DOHH2 (cell line): ENCODE data around the gene SMIM22.

Source experiments
- H3F3A ChIP-seq: fragments of 200-600 bp; sonication (generic), shearing (Covaris generic); 2 replicates; pipeline ENCODE4 v1.6.0; 2016; ENCODE audit warnings: antibody characterized with exemption, mild to moderate bottlenecking; ENCODE audit not compliant: control insufficient read depth, insufficient read depth
- H3K27ac ChIP-seq: fragments of 200-600 bp; sonication (generic); 2 replicates; pipeline ENCODE4 v1.5.1; 2014; ENCODE audit warnings: low read depth, mild to moderate bottlenecking, low read length, moderate library complexity
- H3K27me3 ChIP-seq: fragments of 200-600 bp; sonication (generic); 2 replicates; pipeline ENCODE4 v1.6.1; 2014; ENCODE audit warnings: mild to moderate bottlenecking, low read length, mixed read lengths; ENCODE audit not compliant: control insufficient read depth
- H3K36me3 ChIP-seq: fragments of 200-600 bp; sonication (generic); 2 replicates; pipeline ENCODE4 v1.6.1; 2014; ENCODE audit warnings: mild to moderate bottlenecking, low read length, moderate library complexity, mixed read lengths; ENCODE audit not compliant: control insufficient read depth
- H3K4me1 ChIP-seq: fragments of 200-600 bp; sonication (generic); 2 replicates; pipeline ENCODE4 v1.6.1; 2014; ENCODE audit warnings: mild to moderate bottlenecking, low read length, mixed read lengths; ENCODE audit not compliant: control insufficient read depth
- H3K4me2 ChIP-seq: fragments of 200-600 bp; sonication (generic); 2 replicates; pipeline ENCODE4 v1.6.0; 2014; ENCODE audit warnings: mild to moderate bottlenecking, low read length, moderate library complexity
- H3K4me3 ChIP-seq: fragments of 200-600 bp; sonication (generic); 2 replicates; pipeline ENCODE4 v1.5.1; 2014; ENCODE audit warnings: mild to moderate bottlenecking, low read length, mixed read lengths
- H3K79me2 ChIP-seq: fragments of 200-600 bp; sonication (generic); 2 replicates; pipeline ENCODE4 v1.6.1; 2014; ENCODE audit warnings: mild to moderate bottlenecking, low read length, mixed read lengths; ENCODE audit not compliant: control insufficient read depth
- H3K9me2 ChIP-seq: fragments of 200-600 bp; sonication (generic); replicated peaks from 2 replicates; pipeline ENCODE4 v1.6.1; 2014; ENCODE audit warnings: mild to moderate bottlenecking, low read length, mixed read lengths; ENCODE audit not compliant: control insufficient read depth
- H3K9me3 ChIP-seq: fragments of 200-600 bp; sonication (generic); 2 replicates; pipeline ENCODE4 v1.6.1; 2014; ENCODE audit warnings: antibody characterized with exemption, low read length, mixed read lengths; ENCODE audit not compliant: control insufficient read depth, insufficient read depth
- H4K20me1 ChIP-seq: fragments of 200-600 bp; sonication (generic); 2 replicates; pipeline ENCODE4 v1.6.0; 2014; ENCODE audit warnings: low read depth, mild to moderate bottlenecking, antibody characterized with exemption, low read length, moderate library complexity; ENCODE audit not compliant: control insufficient read depth, insufficient read depth
- EZH2phosphoT487 ChIP-seq: fragments of 200-600 bp; sonication (generic); IDR thresholded peaks from 2 replicates; pipeline ENCODE4 v1.6.1; 2017; ENCODE audit warnings: borderline replicate concordance, mild to moderate bottlenecking, antibody characterized with exemption, low read length, moderate library complexity, mixed read lengths
- TF ChIP-seq, protein P1 (sequence below): fragments of 200-600 bp; sonication (generic); IDR thresholded peaks from one replicate; pipeline ENCODE4 v1.5.1; 2014; ENCODE audit warnings: antibody characterized with exemption, mild to moderate bottlenecking, low read depth, low read length; ENCODE audit not compliant: poor library complexity, severe bottlenecking

The SMIM22 gene

DNA sequence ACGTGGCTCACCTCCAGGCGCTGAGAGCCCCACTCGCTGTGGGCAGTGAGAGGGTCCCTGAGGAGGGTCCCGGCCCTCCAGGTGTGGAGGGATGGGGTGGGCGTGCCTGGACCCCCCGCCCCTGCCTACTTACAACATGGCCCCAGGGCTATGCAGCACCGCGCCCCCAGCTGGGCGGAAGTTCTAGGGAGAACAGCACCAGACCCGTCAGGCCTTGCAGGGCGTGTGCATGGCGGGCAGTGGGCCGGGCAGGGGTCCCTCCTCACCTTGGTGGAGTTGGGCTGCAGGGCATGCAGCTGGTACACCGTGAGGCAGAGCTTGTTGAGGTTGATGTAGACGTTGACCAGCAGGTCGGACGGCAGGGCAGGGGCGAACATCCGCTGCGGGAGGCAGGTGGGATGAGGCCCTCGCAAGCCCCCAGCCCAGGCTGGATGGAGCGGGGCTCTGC is 2.7 kb downstream of the SMIM22 start:
- Histone ChIP-seq H3K4me2 (no peak overlapping the region), H3K36me3 (no peaks in the 10 kb centered on the region), H3K9me3 (no peaks in the 10 kb centered on the region), H4K20me1 (no peaks in the 10 kb centered on the region), H3K27me3 (no peaks in the 10 kb centered on the region), H3K4me1 (peaks cover 20% of the 10 kb centered on the region), H3K79me2 (no peaks in the 10 kb centered on the region), H3F3A (0 out of 2 replicates have a peak, but pooled peaks cover 2% of the 10 kb centered on the region), H3K9me2 (no peaks in the 10 kb centered on the region), H3K27ac (no peak overlapping the region), H3K4me3 (no peak overlapping the region)
- TF ChIP-seq, protein P1, sequence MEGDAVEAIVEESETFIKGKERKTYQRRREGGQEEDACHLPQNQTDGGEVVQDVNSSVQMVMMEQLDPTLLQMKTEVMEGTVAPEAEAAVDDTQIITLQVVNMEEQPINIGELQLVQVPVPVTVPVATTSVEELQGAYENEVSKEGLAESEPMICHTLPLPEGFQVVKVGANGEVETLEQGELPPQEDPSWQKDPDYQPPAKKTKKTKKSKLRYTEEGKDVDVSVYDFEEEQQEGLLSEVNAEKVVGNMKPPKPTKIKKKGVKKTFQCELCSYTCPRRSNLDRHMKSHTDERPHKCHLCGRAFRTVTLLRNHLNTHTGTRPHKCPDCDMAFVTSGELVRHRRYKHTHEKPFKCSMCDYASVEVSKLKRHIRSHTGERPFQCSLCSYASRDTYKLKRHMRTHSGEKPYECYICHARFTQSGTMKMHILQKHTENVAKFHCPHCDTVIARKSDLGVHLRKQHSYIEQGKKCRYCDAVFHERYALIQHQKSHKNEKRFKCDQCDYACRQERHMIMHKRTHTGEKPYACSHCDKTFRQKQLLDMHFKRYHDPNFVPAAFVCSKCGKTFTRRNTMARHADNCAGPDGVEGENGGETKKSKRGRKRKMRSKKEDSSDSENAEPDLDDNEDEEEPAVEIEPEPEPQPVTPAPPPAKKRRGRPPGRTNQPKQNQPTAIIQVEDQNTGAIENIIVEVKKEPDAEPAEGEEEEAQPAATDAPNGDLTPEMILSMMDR, result no peak
- TF ChIP-seq EZH2phosphoT487, result no peak

DNA sequence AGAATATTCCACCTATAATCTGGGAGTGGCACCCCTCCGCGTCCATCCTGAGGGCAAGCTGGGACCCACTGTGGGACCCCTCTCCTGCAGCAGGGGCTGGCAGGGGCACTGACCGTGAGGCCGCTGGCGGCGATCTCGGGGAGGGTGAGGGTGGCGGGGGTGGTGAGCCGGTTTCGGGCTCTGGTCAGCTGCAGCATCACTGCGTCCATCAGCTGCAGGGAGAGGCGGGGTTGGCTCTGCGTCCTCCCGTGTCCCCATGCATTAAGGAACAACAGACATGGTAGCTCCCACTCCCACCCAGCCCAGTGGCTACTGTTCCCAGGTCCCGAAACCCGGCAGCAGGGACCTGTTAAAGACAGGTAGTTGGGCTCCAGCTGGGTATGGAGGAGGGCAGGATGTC is 3.3 kb downstream of the SMIM22 start:
- Histone ChIP-seq H3K9me2 (no peaks in the 10 kb centered on the region), H3K27ac (no peak overlapping the region), H3K36me3 (no peaks in the 10 kb centered on the region), H3K4me1 (peaks cover 26% of the 10 kb centered on the region), H4K20me1 (no peaks in the 10 kb centered on the region), H3K27me3 (no peaks in the 10 kb centered on the region), H3K9me3 (no peaks in the 10 kb centered on the region), H3K4me2 (no peak overlapping the region), H3F3A (peaks cover 7% of the 10 kb centered on the region; the same call in 1 of the 2 replicates), H3K79me2 (no peaks in the 10 kb centered on the region), H3K4me3 (no peak overlapping the region)
- TF ChIP-seq, protein P1, result no peak
- TF ChIP-seq EZH2phosphoT487, result no peak

DNA sequence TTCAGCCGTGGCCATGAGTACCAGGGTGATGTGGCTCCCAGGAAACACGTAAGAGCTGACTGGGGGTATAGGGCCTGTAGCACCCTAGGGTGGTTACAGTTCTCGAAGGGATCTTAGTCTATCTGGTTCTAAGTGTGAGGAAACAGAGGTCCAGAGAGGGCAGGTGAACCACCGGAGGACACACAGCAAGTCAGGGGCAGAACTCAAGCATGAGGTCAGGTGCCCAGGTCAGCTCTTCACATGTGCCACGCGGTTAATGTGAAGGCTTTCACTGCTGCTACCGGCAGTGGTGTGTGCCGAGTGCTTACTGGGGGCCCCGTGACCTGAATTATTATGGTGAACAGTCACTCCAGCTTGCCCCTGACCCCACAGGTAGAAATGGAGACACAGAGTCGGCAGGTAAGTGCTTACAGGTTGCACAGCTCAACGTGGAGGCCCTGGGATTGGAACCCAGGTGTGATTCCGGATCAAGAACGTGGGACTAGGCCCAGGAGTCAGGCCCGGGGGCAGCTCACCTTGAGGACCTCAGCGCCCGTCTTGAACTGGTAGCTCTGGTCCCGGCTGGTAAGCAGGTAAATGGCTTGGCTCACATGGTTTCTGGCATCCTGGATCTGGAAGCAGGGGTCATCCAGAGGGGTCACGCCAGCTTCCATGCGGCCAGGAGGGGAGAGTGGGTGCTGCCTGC is 4.1 kb downstream of the SMIM22 start:
- no peak overlapping the region for H3K4me3 ChIP-seq
- no peak overlapping the region for H3K4me2 ChIP-seq
- H3K27me3 ChIP-seq, result no peaks in the 10 kb centered on the region
- no peaks in the 10 kb centered on the region for H3K9me3 ChIP-seq
- no peak for TF ChIP-seq EZH2phosphoT487
- TF ChIP-seq, protein P1, result no peak
- no peaks in the 10 kb centered on the region for H3K79me2 ChIP-seq
- peaks cover 5% of the 10 kb centered on the region for H3K36me3 ChIP-seq
- no peaks in the 10 kb centered on the region for H3K9me2 ChIP-seq
- H3K4me1 ChIP-seq, result peaks cover 32% of the 10 kb centered on the region
- peaks cover 7% of the 10 kb centered on the region; the same call in 1 of the 2 replicates for H3F3A ChIP-seq
- H4K20me1 ChIP-seq, result no peaks in the 10 kb centered on the region
- H3K27ac ChIP-seq, result no peak overlapping the region
